ENCODE results near the gene XIRP2.

The XIRP2 gene

DNA sequence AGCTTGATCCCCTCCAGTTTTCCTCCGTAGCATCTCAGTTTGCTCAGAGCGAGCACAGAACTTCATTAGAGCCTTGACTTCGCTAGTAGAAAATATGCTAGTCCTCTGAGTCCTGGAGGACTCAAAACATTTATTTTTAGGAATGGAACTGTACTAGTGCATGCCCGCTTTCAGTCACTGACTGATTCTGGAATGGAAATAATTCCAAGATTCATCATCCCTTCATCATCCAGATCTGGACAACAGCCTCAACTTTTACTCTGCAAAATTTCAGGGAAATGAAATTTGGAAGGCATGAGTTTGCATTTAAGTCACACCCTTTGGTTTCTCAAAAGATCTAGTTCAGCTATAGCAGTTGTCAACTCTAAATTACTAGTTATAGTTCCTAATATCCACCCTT, 304.6 kb downstream of the XIRP2 start:
- no peak overlapping the region for H3K4me3 ChIP-seq (ENCODE audit: low read depth, low read length)
- TF ChIP-seq POLR2A (IDR thresholded peaks at IDR 0.05; ENCODE audit: extremely low read depth, insufficient read length) = no peak
- TF ChIP-seq, protein P1, sequence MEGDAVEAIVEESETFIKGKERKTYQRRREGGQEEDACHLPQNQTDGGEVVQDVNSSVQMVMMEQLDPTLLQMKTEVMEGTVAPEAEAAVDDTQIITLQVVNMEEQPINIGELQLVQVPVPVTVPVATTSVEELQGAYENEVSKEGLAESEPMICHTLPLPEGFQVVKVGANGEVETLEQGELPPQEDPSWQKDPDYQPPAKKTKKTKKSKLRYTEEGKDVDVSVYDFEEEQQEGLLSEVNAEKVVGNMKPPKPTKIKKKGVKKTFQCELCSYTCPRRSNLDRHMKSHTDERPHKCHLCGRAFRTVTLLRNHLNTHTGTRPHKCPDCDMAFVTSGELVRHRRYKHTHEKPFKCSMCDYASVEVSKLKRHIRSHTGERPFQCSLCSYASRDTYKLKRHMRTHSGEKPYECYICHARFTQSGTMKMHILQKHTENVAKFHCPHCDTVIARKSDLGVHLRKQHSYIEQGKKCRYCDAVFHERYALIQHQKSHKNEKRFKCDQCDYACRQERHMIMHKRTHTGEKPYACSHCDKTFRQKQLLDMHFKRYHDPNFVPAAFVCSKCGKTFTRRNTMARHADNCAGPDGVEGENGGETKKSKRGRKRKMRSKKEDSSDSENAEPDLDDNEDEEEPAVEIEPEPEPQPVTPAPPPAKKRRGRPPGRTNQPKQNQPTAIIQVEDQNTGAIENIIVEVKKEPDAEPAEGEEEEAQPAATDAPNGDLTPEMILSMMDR (IDR thresholded peaks at IDR 0.05; ENCODE audit: low read depth, low read length) = no peak
- TF ChIP-seq, protein P2, sequence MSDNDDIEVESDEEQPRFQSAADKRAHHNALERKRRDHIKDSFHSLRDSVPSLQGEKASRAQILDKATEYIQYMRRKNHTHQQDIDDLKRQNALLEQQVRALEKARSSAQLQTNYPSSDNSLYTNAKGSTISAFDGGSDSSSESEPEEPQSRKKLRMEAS (IDR thresholded peaks at IDR 0.05; ENCODE audit: low read depth, low read length) = no peak
- no peak for TF ChIP-seq MYC (IDR thresholded peaks at IDR 0.05; ENCODE audit: low read depth, low read length)
- no peak for DNase-seq (ENCODE audit: low read depth)

DNA sequence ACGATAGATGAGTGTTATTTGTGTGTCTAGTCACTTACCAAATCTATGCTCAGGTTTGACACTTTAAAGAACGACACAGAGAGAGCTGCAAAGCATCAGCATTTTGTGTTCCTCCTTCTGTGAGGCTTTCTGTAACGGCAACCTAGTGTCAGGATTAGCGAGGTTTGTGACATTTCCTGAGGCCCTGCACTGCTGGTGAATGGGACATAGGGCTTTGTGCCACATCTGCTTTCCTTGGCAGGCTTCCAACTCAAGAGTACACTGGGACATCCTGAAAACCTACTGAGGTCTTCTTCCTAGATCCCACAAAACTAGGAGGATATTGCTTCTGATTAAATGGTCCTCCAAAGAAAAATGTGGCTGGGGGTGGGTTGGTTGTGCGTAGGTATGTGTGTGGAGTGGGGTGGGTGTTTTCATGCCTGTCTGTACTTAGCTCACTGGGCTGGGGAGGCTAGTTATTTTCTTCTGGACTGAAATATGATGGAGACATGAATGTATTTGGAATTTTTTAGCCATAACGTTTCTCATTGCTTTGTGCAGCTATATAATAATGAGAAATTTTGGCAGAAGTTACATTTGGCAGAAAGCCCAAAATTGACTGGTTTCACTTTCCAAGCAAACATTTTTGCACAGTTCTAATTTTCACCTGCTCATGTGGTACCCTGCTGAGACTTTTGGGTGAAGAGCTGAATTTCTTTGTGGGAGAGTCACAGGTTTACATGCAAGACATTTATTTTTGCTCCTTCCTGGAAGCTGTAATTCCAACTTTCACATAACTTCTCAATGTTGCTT, 308.4 kb downstream of the XIRP2 start:
- no peak for DNase-seq (ENCODE audit: low read depth)
- H3K4me3 ChIP-seq (ENCODE audit: low read depth, low read length) = no peak overlapping the region
- no peak for TF ChIP-seq MYC (IDR thresholded peaks at IDR 0.05; ENCODE audit: low read depth, low read length)
- TF ChIP-seq, protein P1 (IDR thresholded peaks at IDR 0.05; ENCODE audit: low read depth, low read length) = no peak
- TF ChIP-seq POLR2A (IDR thresholded peaks at IDR 0.05; ENCODE audit: extremely low read depth, insufficient read length) = no peak
- TF ChIP-seq, protein P2 (IDR thresholded peaks at IDR 0.05; ENCODE audit: low read depth, low read length) = no peak

DNA sequence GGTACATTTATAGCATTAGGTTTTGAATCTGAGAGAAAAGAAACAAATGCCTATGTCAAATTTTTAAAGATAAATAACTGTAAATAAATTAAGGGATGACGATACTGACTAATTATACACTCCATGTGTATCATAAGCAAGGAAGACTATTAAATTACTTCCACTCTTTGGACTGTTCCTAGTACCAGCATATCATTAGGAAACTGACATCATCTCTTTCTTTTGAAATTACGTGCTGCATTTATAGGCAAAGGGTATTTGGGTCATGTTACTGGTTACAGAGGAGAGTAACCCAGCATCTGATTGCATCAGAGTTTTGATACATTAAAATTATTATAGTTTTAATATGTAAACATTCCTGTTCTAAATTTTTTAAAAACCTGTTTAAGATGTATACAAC, 309.7 kb downstream of the XIRP2 start:
- no peak for DNase-seq (ENCODE audit: low read depth)
- no peak overlapping the region for H3K4me3 ChIP-seq (ENCODE audit: low read depth, low read length)
- TF ChIP-seq, protein P2 (IDR thresholded peaks at IDR 0.05; ENCODE audit: low read depth, low read length) = no peak
- TF ChIP-seq POLR2A (IDR thresholded peaks at IDR 0.05; ENCODE audit: extremely low read depth, insufficient read length) (no peak), MYC (IDR thresholded peaks at IDR 0.05; ENCODE audit: low read depth, low read length) (no peak)
- TF ChIP-seq, protein P1 (IDR thresholded peaks at IDR 0.05; ENCODE audit: low read depth, low read length) = no peak

DNA sequence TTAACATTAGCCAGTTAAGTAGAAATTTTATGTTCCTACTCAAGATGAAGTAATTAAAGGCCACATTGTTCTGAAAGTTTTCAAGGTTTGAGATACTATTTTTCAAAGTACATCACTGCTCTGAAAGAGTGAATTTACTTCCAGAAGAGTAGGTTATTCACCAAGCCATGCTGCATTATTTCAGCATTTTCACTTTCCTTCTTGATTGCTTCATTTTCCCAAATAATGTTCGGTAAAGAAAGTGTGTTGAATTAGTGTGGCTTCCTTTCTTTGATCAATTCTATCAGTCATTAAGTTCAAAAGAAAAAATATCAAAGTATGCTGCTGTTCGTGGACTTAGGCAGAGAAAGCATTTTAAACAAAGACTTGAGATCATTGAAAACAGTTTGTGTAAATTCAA, 310.3 kb downstream of the XIRP2 start:
- TF ChIP-seq POLR2A (IDR thresholded peaks at IDR 0.05; ENCODE audit: extremely low read depth, insufficient read length) = no peak
- TF ChIP-seq, protein P1 (IDR thresholded peaks at IDR 0.05; ENCODE audit: low read depth, low read length) = no peak
- TF ChIP-seq, protein P2 (IDR thresholded peaks at IDR 0.05; ENCODE audit: low read depth, low read length) = no peak
- no peak for TF ChIP-seq MYC (IDR thresholded peaks at IDR 0.05; ENCODE audit: low read depth, low read length)
- no peak overlapping the region for H3K4me3 ChIP-seq (ENCODE audit: low read depth, low read length)
- DNase-seq (ENCODE audit: low read depth) = no peak

DNA sequence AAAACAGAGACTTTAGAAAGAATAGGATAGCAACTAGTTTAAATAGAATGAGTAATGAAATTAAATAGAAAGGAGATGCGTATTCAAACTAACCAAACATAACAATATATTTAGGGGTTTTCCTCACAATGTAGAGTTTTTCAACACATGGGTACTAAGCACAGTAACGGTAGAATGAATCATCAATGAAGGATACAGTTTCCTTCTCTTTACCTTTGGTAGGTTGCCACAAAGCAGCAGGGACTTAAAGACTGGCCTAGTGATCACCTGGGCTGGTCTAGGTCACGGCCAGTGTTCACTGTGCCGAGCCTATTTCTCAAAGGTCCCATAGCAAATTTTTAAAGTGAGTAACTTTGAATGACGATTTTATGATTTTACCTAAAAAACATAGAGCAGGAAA, 311.7 kb downstream of the XIRP2 start:
- TF ChIP-seq, protein P1 (IDR thresholded peaks at IDR 0.05; ENCODE audit: low read depth, low read length) = no peak
- TF ChIP-seq POLR2A (IDR thresholded peaks at IDR 0.05; ENCODE audit: extremely low read depth, insufficient read length) = no peak
- TF ChIP-seq, protein P2 (IDR thresholded peaks at IDR 0.05; ENCODE audit: low read depth, low read length) = no peak
- no peak for TF ChIP-seq MYC (IDR thresholded peaks at IDR 0.05; ENCODE audit: low read depth, low read length)
- no peak overlapping the region for H3K4me3 ChIP-seq (ENCODE audit: low read depth, low read length)
- no peak for DNase-seq (ENCODE audit: low read depth)
